GM19463 (cell line): ENCODE measurements around the gene CHRM3.

Experiments used
- ATAC-seq: cut with Tn5 transposase; IDR thresholded peaks from one replicate; pipeline ENCODE4 v1.9.1; 2021; ENCODE audit warnings: mild to moderate bottlenecking, moderate library complexity; ENCODE audit not compliant: unreplicated experiment

Gene CHRM3

GRCh38 chr1:239394107-239394506, 7.7 kb downstream of the CHRM3 start:
- ATAC-seq = no peak

DNA sequence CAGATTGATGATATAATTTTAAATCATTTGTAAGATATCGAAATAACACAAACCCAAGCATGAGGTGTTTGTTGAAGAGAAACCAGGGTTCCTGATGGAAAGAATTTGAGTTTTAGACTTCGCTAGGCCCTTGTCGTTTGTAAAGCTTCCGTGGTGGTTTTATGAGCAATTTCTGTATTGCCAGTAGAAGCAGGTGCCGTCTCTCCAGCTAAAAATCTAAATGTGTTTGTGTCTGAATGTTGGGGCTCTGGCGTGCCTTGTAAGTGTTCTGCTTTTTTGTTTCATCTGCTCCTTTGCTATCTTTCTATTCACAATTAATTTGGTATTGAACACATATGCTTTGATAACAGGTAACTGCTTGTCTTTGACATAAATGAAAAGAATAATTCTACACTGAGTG, 27.5 kb downstream of the CHRM3 start:
- ATAC-seq = no peak

- no peak for ATAC-seq
Measured at GRCh38 chr1:239417221-239417620, 30.9 kb downstream of the CHRM3 start.

DNA sequence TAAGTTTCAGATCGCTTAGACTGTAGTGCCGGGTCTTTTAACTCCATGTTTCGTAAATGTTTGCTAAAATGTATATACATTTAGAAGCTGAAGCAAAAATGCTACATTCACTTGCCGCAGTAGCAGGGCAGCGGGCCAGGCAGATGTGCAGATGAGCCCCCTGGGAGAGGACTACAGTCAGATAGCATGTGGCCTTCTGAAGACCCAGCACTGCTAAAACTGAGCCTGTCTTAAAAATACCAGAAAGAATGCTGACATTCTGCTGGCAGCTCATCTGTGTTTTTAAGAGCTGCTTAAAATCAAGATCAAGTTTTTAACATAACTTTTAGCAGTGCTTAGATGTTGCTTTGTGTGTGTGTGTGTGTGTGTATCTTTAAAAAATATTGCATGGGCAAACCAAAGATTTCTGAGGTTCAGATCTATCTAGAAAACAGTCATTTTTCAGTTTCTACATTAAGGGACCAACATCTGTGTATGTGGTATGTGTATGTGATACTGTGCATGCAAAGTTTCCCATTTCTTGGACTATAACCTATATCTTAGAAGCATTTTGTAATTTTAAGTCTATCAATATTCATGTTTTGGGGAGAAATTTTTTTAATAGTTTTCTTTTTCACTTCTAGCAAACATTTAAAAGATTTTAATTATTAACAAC, 31.7 kb downstream of the CHRM3 start:
- no peak for ATAC-seq

- no peak for ATAC-seq
Measured at GRCh38 chr1:239418681-239419080, 32.3 kb downstream of the CHRM3 start.

GRCh38 chr1:239421811-239422210, 35.4 kb downstream of the CHRM3 start:
- ATAC-seq = no peak

DNA sequence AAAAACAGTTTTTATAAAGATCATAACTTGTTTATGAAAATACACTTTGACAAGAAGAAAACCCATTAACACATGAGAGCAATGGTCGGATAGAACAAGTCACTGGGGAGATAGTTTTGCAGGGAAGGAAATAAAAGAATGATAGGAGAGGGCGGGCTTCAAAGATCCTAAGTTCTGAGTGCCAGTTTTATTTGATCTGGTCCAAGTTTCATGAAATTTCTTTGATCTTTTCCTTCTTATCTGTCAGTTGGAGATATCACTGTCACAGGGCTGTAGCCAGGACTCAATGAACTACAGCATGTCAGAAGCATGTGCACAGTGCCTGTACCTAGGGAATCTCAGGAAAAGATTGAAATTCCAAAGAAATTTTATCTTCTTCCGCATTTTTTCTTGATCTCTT, 36.5 kb downstream of the CHRM3 start:
- no peak for ATAC-seq

DNA sequence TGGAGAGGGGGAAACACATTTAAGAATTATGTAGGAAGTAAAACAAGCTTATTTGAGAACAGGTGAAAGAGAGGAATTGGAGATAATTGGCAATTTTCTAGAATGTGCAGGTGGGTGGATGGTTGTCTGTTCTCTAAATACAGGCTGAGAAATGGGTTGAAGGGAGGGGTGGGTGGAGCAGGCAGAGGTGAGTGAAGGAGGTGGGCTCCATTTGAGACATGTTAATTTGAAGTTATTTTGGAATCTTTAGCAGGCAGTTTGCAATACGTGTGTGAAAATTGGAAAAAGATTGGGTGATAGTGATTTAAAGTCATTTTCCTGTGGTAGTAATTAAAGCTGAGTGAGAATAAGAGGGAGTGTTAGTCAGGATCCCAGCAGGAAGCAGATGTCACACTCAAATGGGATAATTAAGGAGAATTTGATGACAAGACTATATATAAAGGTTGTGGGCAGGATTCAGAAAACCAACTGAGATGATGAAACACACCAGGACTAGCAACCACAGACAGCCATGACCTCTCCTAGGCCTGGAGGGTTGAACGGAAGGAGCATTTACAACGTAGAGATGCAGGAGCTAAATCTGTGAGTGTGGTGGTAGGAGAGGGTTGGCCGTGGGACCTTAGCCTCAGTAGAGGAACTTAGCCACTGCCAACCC, 40.6 kb downstream of the CHRM3 start:
- ATAC-seq = no peak

GRCh38 chr1:239427712-239428111, 41.3 kb downstream of the CHRM3 start:
- ATAC-seq = no peak

GRCh38 chr1:239428120-239428710, 41.8 kb downstream of the CHRM3 start:
- ATAC-seq = no peak

DNA sequence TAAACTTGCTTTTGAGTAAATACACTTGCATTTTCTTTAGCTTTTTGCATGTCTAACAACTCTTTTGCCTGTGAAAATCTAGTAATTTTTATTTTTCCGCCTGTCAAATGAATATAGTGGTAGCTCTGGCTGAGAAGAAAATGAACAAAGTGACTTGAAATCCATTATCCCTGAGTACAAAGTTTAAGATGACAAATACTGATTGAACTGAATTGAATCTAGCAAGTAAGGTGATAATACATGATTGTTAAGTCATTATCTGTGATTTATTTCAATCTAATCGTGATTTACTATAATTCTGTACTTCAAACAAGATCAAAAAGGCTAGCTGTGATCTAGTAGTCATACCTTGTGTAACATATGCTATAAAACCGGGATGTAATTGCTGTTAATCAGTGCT, 42.8 kb downstream of the CHRM3 start:
- no peak for ATAC-seq

DNA sequence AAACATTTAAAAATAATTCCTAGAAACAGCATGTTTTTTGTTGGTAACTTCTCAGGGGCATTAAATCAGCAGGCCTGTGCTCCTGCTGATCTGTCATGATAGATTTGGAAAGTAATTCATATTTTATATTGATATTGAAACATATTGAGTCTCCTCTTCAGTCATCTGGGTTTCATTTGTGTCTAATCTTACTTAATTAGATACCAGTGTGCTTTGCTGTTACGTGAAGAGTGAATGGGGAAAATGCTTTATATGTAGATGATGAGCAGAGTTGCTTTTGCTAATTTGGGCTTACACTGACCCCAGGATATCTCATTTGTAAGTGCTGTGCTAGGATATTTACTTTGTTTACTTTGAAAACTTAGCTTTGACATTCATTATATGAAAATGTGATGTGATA, 45.9 kb downstream of the CHRM3 start:
- ATAC-seq = no peak

DNA sequence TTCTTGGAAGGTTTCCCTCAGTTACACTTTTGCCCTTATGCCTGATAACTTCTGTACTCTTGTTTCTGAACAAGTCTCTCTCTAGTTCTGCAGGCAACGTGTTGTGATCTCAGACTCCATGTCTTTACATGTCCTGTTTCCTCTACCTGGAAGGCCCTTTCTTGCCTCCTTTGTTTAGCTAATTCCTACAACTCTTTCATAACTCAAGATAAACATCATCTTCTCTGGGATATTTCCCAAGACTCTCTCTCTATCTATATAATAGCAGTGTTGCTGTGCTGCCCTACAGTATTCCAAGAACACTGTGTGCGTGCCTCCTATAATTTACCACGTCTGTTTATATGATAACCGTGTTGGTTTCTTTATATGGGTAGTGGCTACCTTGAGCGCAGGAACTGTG, 47.8 kb downstream of the CHRM3 start:
- ATAC-seq = no peak
